ENCODE measurements around the gene C6orf62.
A peak's percentile ranks its signal among the peaks of the same experiment; 100 is the strongest.
"Not testable (repeated sequence)": the region's sequence is repeated elsewhere in the genome, so short reads cannot be mapped to it uniquely, and the experiment has no call there.

The C6orf62 gene

DNA sequence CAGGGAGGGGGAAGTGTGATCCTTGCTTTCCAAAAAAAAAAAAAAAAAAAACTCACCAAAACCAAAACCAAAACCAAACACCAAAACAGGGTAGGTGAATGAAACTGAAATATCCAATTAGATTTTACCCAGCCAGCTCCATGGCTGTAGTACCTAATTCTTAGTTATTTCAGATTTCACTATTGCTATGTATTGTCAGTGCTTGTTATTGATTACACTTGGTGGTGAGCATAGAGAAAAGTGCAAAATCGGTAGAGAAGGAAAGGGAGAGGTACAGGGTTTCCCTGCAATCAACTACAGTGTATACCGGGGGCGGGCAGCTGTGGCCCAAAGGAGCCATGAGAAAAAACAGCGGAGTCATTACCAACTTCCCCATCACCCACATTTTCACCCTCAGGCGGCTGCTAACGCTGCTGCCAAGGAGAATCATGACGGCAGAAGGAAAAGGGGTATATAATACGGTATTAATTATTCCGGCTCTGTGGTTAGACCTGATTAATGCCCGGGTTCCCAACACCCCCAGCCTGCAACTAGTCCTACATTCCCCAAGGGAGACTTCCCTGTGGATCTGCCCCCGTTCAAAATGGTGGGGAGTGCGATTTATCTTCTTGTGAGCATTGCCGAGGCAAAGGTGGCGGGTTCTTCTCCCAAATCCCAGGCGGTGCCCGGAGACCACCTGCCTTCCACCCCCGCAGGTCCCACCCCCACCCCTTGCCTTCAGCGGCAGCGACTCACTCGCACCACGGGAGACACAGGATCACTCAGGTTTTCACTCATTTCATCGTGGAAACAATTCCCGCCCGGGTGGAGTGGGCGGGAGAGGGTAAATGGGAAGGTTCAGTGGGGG, at the start of gene C6orf62:
C6orf62 (minus strand) TSS at position 30 of the 847 bp plus-strand sequence. CDS start 486 bp downstream, outside the sequence.
- DNase-seq (ENCODE audit: low spot score) = peak; percentile 31

DNA sequence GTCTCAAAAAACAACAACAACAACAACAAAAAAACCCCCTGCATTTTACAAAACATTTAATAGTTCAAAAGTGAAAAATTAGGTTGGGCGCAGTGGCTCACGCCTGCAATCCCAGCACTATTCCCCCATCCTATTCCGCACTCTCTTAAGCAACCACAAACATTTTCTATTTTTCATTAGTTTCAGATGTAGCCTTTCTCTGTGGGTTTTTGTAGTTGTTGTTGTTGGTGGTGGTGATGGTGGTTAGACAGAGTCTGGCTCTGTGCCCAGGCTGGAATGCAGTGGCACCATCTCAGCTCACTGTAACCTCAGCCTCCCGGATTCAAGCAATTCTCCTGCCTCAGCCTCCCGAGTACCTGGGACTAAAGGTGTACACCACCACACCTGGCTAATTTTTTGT, 49.4 kb upstream of the C6orf62 start:
- DNase-seq (ENCODE audit: low spot score) = no peak

- peak; percentile 70 for DNase-seq (ENCODE audit: low spot score)
Observed at GRCh38 chr6:24766680-24767462, 47.9 kb upstream of the C6orf62 start.

DNA sequence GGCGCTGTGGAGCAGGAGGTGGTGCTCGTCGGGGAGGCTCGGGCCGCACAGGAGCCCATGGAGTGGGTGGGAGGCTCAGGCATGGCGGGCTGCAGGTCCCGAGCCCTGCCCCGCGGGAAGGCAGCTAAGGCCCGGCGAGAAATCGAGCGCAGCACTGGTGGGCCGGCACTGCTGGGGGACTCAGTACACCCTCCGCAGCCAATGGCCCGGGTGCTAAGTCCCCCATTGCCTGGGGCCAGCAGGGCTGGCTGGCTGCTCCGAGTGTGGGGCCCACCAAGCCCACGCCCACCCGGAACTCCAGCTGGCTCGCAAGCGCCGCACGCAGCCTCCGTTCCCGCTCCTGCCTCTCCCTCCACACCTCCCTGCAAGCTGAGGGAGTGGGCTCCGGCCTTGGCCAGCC, 47.0 kb upstream of the C6orf62 start:
- not testable (repeated sequence) for DNase-seq (ENCODE audit: low spot score)

DNA sequence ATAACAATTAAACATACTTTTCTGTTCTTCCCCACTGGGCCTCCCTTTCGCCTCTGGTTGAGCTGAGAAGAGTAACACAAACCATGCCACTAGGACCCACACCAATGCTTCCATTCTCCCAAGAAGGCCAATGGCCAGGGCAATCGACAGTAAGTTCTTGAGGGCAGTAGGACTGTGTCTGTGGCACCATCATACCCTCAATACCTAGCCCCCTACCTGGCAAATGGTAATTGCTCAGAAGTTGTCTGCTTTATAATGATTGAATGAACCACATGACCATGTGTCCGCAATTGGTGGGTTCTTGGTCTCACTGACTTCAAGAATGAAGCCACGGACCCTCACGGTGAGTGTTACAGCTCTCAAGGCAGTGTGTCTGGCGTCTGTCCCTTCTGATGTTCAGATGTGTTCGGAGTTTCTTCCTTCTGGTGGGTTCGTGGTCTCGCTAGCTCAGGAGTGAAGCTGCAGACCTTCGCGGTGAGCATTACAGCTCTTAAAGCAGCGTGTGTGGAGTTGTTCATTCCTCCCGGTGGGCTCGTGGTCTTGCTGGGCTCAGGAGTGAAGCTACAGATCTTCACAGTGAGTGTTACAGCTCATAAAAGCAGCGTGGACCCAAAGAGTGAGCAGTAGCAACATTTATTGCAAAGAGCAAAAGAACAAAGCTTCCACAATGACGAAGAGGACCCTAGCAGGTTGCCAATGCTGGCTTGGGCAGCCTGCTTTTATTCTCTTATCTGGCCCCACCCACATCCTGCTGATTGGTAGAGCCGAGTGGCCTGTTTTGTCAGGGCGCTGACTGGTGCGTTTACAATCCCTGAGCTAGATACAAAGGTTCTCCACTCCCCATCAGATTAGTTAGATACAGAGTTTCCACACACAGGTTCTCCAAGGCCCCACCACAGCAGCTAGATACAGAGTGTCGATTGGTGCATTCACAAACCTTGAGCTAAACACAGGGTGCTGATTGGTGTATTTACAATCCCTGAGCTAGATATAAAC, 46.2 kb upstream of the C6orf62 start:
- DNase-seq (ENCODE audit: low spot score) = not testable (repeated sequence)

GRCh38 chr6:24763578-24763977, 44.6 kb upstream of the C6orf62 start:
- DNase-seq (ENCODE audit: low spot score) = no peak

DNA sequence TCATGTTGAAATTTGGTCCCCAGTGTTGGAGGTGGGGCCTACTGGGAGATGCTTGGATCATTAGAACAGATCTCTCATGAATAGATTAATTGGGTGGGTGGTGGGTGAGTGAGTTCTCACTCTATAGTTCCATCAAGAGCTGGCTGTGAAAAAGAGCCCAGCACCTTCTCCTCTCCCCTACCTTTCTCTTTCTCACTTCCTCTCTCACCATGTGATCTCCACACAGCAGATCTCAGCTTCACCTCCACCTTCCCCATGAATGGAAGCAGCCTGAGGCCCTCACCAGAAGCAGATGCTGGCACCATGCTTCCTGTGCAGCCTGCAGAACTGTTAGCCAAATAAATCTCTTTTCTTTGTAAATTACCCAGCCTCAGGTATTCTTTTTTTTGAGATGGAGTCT, 42.9 kb upstream of the C6orf62 start:
- no peak for DNase-seq (ENCODE audit: low spot score)

DNA sequence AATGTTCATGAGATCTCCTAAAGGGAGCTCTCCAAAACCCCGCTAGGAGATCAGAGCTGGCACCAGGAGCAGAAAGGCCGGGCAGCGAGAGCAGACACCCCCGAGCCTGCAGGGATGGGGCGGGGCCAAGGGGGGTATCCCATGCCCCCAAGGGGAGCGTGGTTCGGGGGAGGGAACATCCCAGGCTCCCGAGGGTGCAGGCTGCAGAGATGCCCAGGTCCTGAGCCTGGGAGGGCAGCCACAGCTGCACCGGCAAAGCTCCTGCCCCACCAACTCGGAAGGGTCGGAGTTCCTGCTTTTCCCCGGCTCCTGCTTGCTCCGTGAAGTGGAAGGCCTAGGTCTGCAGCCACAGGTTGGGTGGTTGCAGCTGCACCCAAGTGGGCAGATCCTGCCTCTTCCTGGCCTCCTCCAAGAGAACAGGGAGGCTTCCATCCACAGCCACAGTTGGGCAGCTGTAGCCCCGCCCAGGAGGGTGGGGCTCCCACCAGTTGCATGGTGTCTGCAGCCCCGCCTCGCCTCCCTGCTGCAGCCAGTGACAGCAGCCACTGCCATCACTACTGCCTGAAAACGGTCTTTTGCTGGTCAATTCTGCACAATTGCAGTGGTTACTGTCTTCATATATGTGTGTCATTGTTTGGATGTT, 42.4 kb upstream of the C6orf62 start:
- DNase-seq (ENCODE audit: low spot score) = no peak

DNA sequence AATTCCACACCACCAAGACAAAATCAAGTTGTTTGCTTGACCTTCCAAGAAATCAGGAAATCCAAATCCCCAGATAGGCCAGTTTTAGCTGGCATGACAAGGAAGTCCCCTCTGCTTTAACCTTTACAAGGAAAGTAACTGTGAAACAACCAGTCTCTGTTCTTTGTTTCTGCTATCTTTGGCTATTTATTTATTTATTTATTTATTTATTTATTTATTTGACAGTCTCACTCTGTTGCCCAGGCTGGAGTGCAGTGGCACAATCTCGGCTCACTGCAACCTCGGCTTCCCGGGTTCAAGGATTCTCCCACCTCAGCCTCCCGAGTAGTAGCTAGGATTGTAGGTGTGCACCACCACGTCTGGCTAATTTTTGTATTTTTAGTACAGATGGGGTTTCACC, 41.3 kb upstream of the C6orf62 start:
- no peak for DNase-seq (ENCODE audit: low spot score)

GRCh38 chr6:24759718-24760117, 40.8 kb upstream of the C6orf62 start:
- DNase-seq (ENCODE audit: low spot score) = no peak

- no peak for DNase-seq (ENCODE audit: low spot score)
Observed at GRCh38 chr6:24757611-24758010, 38.7 kb upstream of the C6orf62 start.

GRCh38 chr6:24755279-24755678, 36.3 kb upstream of the C6orf62 start:
- no peak for DNase-seq (ENCODE audit: low spot score)

GRCh38 chr6:24754378-24754777, 35.4 kb upstream of the C6orf62 start:
- DNase-seq (ENCODE audit: low spot score) = not testable (repeated sequence)

GRCh38 chr6:24753545-24753944, 34.6 kb upstream of the C6orf62 start:
- DNase-seq (ENCODE audit: low spot score) = no peak

DNA sequence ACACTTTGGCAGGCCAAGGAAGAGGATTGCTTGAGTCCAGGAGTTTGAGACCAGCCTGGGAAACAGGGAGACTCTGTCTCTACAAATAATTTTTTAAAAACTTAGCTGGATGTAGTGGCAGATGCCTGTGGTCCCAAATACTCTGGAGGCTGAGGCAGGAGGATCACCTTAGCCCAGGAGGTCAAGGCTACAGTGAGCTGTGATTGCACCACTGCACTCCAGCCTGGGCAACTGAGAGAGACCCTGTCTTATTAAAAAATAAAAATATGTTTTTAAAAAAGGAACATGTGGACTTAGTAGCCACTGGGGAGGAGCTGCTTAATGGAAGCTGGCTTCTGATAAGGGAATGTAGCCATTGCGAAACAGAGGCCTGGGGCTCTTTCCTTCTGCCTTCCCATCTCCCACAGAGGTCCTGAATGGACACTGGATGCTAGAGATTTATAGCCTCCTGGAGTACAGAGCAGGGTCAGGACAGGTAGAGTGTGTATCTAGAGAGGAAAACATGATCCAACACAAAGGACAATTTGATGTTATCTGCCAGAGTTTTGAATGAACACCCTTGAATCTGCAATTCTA, 34.1 kb upstream of the C6orf62 start:
- DNase-seq (ENCODE audit: low spot score) = no peak

GRCh38 chr6:24752503-24752902, 33.5 kb upstream of the C6orf62 start:
- no peak for DNase-seq (ENCODE audit: low spot score)

GRCh38 chr6:24750878-24751277, 31.9 kb upstream of the C6orf62 start:
- not testable (repeated sequence) for DNase-seq (ENCODE audit: low spot score)

- no peak for DNase-seq (ENCODE audit: low spot score)
Observed at GRCh38 chr6:24749297-24749696, 30.3 kb upstream of the C6orf62 start.

DNA sequence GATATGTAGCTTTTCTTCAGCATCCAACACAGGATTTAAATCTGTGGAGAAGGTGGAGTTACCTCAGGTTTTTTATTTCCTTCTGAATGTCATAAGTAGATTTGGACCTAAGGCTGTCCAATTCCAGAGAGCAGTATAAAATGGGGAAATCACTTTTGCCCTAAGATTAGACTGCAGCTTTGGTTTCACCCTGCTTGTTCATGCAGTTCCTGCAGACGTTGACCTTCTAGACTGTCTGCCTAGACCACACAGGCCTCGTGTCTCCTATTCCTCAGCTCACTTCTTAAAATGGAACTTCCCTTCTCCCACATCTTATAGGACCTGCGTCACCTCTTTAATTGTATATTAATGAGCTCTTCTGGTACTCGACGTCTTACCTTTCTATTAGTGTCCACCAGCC, 26.0 kb upstream of the C6orf62 start:
- DNase-seq (ENCODE audit: low spot score) = no peak

- DNase-seq (ENCODE audit: low spot score) = no peak
Observed at GRCh38 chr6:24743944-24744335, 25.0 kb upstream of the C6orf62 start.

All from GM03348 (cell line).